K562 (cell line): Measurements from ENCODE around the gene PLCB1. TPM values are rescaled to one million over a fixed set of nuclear protein-coding genes. Genes with fewer than 3 reads are reported as not detected.
A peak's percentile ranks its signal among the peaks of the same experiment; 100 is the strongest.

Experiments
- CREM ChIP-seq: IDR thresholded peaks from 2 replicates; pipeline ENCODE4 v1.6.1; 2014; ENCODE audit warnings: antibody characterized with exemption, low read depth
- DIDO1 ChIP-seq: fragments of 450-650 bp; IDR thresholded peaks from 2 replicates; pipeline ENCODE4 v1.6.1; 2016; ENCODE audit warnings: low read depth, missing biosample characterization, missing genetic modification characterization
- GTF2E2 ChIP-seq: fragments of 200-800 bp; sonication (Bioruptor generic); IDR thresholded peaks from 2 replicates; pipeline ENCODE4 v1.6.1; 2016; ENCODE audit warnings: missing genetic modification characterization, missing compliant biosample characterization
- HDAC8 ChIP-seq: fragments of 450-650 bp; IDR thresholded peaks from 2 replicates; pipeline ENCODE4 v1.6.1; 2016; ENCODE audit warnings: mild to moderate bottlenecking, missing genetic modification characterization, moderate library complexity, missing compliant biosample characterization
- HNRNPK ChIP-seq: fragments of 200-400 bp; formaldehyde crosslinking; IDR thresholded peaks from one replicate; pipeline ENCODE4 v1.6.1; 2018; ENCODE audit warnings: mild to moderate bottlenecking, low read depth, low read length; ENCODE audit not compliant: poor library complexity, severe bottlenecking
- MIER1 ChIP-seq: fragments of 450-650 bp; IDR thresholded peaks from 2 replicates; pipeline ENCODE4 v1.6.1; 2016; ENCODE audit warnings: antibody characterized with exemption, mild to moderate bottlenecking, low read depth
- RNF2 ChIP-seq: sonication (generic); IDR thresholded peaks from 2 replicates; pipeline ENCODE4 v1.6.1; 2016
- SLC30A9 ChIP-seq: fragments of 250-450 bp; sonication (Bioruptor Pico); IDR thresholded peaks from 2 replicates; pipeline ENCODE4 v1.8.0; 2022; ENCODE audit warnings: mild to moderate bottlenecking, moderate library complexity
- SMAD1 ChIP-seq: fragments of 150-350 bp; IDR thresholded peaks from 2 replicates; pipeline ENCODE4 v1.6.1; 2014; ENCODE audit warnings: low read length, low read depth; ENCODE audit not compliant: partially characterized antibody
- SMC3 ChIP-seq: conservative IDR thresholded peaks from 2 replicates; pipeline ENCODE4 v1.6.1; 2011; ENCODE audit warnings: low read depth, low read length, improper control_type of control experiment; ENCODE audit not compliant: insufficient read depth
- ZC3H8 ChIP-seq: fragments of 450-650 bp; IDR thresholded peaks from 2 replicates; pipeline ENCODE4 v1.6.1; 2017
- ZNF445 ChIP-seq: fragments of 250-450 bp; sonication (Bioruptor Pico); IDR thresholded peaks from 2 replicates; pipeline ENCODE4 v1.4.0; 2020; ENCODE audit warnings: low read depth, mild to moderate bottlenecking, moderate library complexity
- ZNF707 ChIP-seq: fragments of 250-450 bp; sonication (Bioruptor Pico); conservative IDR thresholded peaks from 2 replicates; pipeline ENCODE4 v1.8.0; 2022; ENCODE audit warnings: inconsistent platforms, mild to moderate bottlenecking, moderate library complexity
- polyA plus RNA-seq, 8 experiments: library from polyadenylated mRNA; depleted of rRNA in 4 of 8; stranded (reverse) in 5 of 8; unstranded in 3 of 8; fragments of >200 nt; fragmentation: Nextera tagmentation in 2 of 8; fragmentation: Illumina TruSeq in 1 of 8; extraction: Ambion mirVana in 2 of 8; extraction: Trizol in 1 of 8; gene quantifications; 2 replicates each; pipeline versions ENCODE4 v1.2.1 to v1.2.3, GENCODE V29; 2011 to 2014; ENCODE audit warnings: inconsistent platforms in 1 of 8, missing spikeins in 1 of 8
- total RNA-seq, 7 experiments: library from RNA; depleted of rRNA in 6 of 7; stranded (reverse); fragments of >200 nt in 6 of 7; fragmentation: Illumina TruSeq in 2 of 7; extraction: Trizol in 2 of 7; gene quantifications; 2 replicates each; pipeline versions ENCODE4 v1.2.1 to v1.2.3, GENCODE V29; 2011 to 2021; ENCODE audit warnings: low replicate concordance in 1 of 7
- TF ChIP-seq, protein P1 (sequence below): fragments of 250-450 bp; sonication (Bioruptor Pico); IDR thresholded peaks from 2 replicates; pipeline ENCODE4 v1.4.0; 2020; ENCODE audit warnings: mild to moderate bottlenecking, moderate library complexity
- TF ChIP-seq, protein P2 (sequence below), 3 experiments: IDR thresholded peaks in 2 of 3; conservative IDR thresholded peaks in 1 of 3; 2 replicates each; pipeline ENCODE4 v1.5.1; 2011 to 2012; ENCODE audit warnings: low read length in 3 of 3, mild to moderate bottlenecking in 3 of 3, control low read depth in 2 of 3, improper control_type of control experiment in 1 of 3, inconsistent platforms in 1 of 3, low read depth in 1 of 3, mixed read lengths in 1 of 3, moderate library complexity in 1 of 3; ENCODE audit not compliant: insufficient read depth in 2 of 3
- TF ChIP-seq, protein P3 (sequence below): fragments of 450-650 bp; IDR thresholded peaks from 2 replicates; pipeline ENCODE4 v1.6.1; 2016; ENCODE audit warnings: low read depth
- TF ChIP-seq, protein P4 (sequence below): fragments of 250-450 bp; sonication (Bioruptor Pico); IDR thresholded peaks from 2 replicates; pipeline ENCODE4 v1.8.0; 2022; ENCODE audit warnings: moderate library complexity, mild to moderate bottlenecking, inconsistent platforms

The PLCB1 gene
- total and polyA plus RNA-seq, 9 of the 15 experiments (the other 6 are each of a cell fraction or from before 2014, with no cell fraction given): 0.34 to 3.1 (median 1.3) TPM

DNA sequence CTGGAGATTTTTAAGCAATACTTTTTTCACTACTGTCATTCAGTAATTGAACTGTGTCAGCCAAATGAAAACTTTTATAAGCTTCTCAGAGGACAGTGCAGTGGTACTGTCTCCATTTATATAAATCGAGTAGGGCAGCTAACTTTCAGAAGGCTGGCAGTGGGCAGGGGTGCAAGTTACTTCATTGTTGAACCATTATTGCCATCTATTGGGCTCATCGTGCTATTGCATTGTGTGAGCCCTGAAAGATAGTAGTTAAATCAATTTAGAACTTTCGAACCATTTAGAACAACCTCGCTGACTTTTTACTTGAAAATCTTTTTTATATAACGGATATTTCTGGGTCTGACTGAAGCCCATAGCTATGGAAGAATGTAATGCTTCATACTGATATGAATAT is 589.0 kb downstream of the PLCB1 start (continued):
- TF ChIP-seq, protein P1, sequence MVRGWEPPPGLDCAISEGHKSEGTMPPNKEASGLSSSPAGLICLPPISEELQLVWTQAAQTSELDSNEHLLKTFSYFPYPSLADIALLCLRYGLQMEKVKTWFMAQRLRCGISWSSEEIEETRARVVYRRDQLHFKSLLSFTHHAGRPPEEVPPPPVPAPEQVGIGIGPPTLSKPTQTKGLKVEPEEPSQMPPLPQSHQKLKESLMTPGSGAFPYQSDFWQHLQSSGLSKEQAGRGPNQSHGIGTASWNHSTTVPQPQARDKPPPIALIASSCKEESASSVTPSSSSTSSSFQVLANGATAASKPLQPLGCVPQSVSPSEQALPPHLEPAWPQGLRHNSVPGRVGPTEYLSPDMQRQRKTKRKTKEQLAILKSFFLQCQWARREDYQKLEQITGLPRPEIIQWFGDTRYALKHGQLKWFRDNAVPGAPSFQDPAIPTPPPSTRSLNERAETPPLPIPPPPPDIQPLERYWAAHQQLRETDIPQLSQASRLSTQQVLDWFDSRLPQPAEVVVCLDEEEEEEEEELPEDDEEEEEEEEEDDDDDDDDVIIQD (CRISPR knock-in tag): no peak
- TF ChIP-seq GTF2E2 (tag): no peak
- no peak for TF ChIP-seq SLC30A9 (CRISPR knock-in tag)
- TF ChIP-seq, protein P2, sequence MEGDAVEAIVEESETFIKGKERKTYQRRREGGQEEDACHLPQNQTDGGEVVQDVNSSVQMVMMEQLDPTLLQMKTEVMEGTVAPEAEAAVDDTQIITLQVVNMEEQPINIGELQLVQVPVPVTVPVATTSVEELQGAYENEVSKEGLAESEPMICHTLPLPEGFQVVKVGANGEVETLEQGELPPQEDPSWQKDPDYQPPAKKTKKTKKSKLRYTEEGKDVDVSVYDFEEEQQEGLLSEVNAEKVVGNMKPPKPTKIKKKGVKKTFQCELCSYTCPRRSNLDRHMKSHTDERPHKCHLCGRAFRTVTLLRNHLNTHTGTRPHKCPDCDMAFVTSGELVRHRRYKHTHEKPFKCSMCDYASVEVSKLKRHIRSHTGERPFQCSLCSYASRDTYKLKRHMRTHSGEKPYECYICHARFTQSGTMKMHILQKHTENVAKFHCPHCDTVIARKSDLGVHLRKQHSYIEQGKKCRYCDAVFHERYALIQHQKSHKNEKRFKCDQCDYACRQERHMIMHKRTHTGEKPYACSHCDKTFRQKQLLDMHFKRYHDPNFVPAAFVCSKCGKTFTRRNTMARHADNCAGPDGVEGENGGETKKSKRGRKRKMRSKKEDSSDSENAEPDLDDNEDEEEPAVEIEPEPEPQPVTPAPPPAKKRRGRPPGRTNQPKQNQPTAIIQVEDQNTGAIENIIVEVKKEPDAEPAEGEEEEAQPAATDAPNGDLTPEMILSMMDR (IDR thresholded peaks at IDR 0.05 in 2 of 3, conservative IDR thresholded peaks at IDR 0.05 in 1 of 3; ENCODE audit: insufficient read depth in 2 of 3, low read depth in 1 of 3, low read length in 3 of 3): peak; percentile 39 to 53 (median 49); a peak in 5 of 6 replicates
- no peak for TF ChIP-seq HNRNPK
- no peak for TF ChIP-seq MIER1
- TF ChIP-seq, protein P3, sequence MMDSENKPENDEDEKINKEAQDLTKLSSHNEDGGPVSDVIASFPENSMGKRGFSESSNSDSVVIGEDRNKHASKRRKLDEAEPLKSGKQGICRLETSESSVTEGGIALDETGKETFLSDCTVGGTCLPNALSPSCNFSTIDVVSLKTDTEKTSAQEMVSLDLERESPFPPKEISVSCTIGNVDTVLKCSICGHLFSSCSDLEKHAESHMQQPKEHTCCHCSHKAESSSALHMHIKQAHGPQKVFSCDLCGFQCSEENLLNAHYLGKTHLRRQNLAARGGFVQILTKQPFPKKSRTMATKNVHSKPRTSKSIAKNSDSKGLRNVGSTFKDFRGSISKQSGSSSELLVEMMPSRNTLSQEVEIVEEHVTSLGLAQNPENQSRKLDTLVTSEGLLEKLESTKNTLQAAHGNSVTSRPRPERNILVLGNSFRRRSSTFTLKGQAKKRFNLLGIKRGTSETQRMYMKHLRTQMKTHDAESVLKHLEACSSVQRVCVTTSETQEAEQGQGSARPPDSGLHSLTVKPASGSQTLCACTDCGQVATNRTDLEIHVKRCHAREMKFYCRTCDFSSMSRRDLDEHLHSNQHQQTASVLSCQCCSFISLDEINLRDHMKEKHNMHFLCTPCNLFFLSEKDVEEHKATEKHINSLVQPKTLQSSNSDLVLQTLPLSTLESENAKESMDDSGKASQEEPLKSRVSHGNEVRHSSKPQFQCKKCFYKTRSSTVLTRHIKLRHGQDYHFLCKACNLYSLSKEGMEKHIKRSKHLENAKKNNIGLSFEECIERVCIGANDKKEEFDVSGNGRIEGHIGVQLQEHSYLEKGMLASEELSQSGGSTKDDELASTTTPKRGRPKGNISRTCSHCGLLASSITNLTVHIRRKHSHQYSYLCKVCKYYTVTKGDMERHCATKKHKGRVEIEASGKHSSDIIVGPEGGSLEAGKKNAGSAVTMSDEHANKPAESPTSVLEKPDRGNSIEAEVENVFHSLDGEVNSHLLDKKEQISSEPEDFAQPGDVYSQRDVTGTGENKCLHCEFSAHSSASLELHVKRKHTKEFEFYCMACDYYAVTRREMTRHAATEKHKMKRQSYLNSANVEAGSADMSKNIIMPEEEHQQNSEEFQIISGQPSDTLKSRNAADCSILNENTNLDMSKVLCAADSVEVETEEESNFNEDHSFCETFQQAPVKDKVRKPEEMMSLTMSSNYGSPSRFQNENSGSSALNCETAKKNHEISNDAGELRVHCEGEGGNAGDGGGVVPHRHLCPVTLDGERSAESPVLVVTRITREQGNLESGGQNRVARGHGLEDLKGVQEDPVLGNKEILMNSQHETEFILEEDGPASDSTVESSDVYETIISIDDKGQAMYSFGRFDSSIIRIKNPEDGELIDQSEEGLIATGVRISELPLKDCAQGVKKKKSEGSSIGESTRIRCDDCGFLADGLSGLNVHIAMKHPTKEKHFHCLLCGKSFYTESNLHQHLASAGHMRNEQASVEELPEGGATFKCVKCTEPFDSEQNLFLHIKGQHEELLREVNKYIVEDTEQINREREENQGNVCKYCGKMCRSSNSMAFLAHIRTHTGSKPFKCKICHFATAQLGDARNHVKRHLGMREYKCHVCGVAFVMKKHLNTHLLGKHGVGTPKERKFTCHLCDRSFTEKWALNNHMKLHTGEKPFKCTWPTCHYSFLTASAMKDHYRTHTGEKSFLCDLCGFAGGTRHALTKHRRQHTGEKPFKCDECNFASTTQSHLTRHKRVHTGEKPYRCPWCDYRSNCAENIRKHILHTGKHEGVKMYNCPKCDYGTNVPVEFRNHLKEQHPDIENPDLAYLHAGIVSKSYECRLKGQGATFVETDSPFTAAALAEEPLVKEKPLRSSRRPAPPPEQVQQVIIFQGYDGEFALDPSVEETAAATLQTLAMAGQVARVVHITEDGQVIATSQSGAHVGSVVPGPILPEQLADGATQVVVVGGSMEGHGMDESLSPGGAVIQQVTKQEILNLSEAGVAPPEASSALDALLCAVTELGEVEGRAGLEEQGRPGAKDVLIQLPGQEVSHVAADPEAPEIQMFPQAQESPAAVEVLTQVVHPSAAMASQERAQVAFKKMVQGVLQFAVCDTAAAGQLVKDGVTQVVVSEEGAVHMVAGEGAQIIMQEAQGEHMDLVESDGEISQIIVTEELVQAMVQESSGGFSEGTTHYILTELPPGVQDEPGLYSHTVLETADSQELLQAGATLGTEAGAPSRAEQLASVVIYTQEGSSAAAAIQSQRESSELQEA: no peak
- TF ChIP-seq DIDO1: no peak
- no peak for TF ChIP-seq SMAD1
- TF ChIP-seq CREM: no peak
- TF ChIP-seq ZNF707: no peak
- no peak for TF ChIP-seq RNF2
- no peak for TF ChIP-seq ZC3H8
- no peak for TF ChIP-seq HDAC8
- TF ChIP-seq, protein P4, sequence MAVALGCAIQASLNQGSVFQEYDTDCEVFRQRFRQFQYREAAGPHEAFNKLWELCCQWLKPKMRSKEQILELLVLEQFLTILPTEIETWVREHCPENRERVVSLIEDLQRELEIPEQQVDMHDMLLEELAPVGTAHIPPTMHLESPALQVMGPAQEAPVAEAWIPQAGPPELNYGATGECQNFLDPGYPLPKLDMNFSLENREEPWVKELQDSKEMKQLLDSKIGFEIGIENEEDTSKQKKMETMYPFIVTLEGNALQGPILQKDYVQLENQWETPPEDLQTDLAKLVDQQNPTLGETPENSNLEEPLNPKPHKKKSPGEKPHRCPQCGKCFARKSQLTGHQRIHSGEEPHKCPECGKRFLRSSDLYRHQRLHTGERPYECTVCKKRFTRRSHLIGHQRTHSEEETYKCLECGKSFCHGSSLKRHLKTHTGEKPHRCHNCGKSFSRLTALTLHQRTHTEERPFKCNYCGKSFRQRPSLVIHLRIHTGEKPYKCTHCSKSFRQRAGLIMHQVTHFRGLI (CRISPR knock-in tag): no peak
- TF ChIP-seq ZNF445: no peak
- TF ChIP-seq SMC3: 0 out of 2 replicates have a peak, but pooled peaks have one; percentile 13
